ENCODE results near the gene BAD. TPM values are rescaled to one million over a fixed set of nuclear protein-coding genes. Genes with fewer than 3 reads are reported as not detected.

Gene BAD
- polyA plus RNA-seq, 2 of the 4 experiments (the other 2 are of a cell fraction) = 33.7 to 68.4 TPM

GRCh38 chr11:64291262-64291751, 6.8 kb upstream of the BAD start, which contains the start of gene KCNK4:
TSS of gene KCNK4 (plus strand) at chr11:64291302. CDS start at chr11:64293019, 1,717 bp downstream.
- H3K4me2 ChIP-seq = peak within 1 kb of the TSS; percentile 49
- no peaks in the 10 kb centered on the region for H3K9me3 ChIP-seq
- WGBS (ENCODE audit: missing lambda C conversion rate) = 76% methylated on average over 8 of the region's 45 CpGs
- 0 out of 6 replicates have a peak within 1 kb of the TSS, but pooled peaks of 1 of the 2 experiments have one; percentile 30 for H3K27ac ChIP-seq
- no peak for FAIRE-seq
- H3K4me3 ChIP-seq = no peak within 1 kb of the TSS
- POLR2A ChIA-PET = no interaction called here
- peaks cover 8% of the 10 kb centered on the region; the same call in 2 of the 3 replicates for H3K4me1 ChIP-seq
- ATAC-seq = no peak
- no peak for DNase-seq (ENCODE audit: low read depth in 1 of 2, low spot score in 1 of 2)
- no peak for TF ChIP-seq CBX2 (IDR thresholded peaks at IDR 0.05; ENCODE audit: borderline replicate concordance, low read depth)
- TF ChIP-seq, protein P1, sequence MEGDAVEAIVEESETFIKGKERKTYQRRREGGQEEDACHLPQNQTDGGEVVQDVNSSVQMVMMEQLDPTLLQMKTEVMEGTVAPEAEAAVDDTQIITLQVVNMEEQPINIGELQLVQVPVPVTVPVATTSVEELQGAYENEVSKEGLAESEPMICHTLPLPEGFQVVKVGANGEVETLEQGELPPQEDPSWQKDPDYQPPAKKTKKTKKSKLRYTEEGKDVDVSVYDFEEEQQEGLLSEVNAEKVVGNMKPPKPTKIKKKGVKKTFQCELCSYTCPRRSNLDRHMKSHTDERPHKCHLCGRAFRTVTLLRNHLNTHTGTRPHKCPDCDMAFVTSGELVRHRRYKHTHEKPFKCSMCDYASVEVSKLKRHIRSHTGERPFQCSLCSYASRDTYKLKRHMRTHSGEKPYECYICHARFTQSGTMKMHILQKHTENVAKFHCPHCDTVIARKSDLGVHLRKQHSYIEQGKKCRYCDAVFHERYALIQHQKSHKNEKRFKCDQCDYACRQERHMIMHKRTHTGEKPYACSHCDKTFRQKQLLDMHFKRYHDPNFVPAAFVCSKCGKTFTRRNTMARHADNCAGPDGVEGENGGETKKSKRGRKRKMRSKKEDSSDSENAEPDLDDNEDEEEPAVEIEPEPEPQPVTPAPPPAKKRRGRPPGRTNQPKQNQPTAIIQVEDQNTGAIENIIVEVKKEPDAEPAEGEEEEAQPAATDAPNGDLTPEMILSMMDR (IDR thresholded peaks at IDR 0.05) = no peak
- TF ChIP-seq HOXA7 (CRISPR knock-in tag; IDR thresholded peaks at IDR 0.05) = no peak
- TF ChIP-seq POLR2A (IDR thresholded peaks at IDR 0.05; ENCODE audit: low read length) = no peak
- no peak for TF ChIP-seq RARB (CRISPR knock-in tag; IDR thresholded peaks at IDR 0.05)
- no peak for TF ChIP-seq POLR2AphosphoS2 (conservative IDR thresholded peaks at IDR 0.05; ENCODE audit: low read length)
- no peak for TF ChIP-seq HOXB13 (CRISPR knock-in tag; IDR thresholded peaks at IDR 0.05; ENCODE audit: low read depth)
- TF ChIP-seq NPAS2 (CRISPR knock-in tag; IDR thresholded peaks at IDR 0.05; ENCODE audit: borderline replicate concordance) = no peak
- TF ChIP-seq HEYL (CRISPR knock-in tag; IDR thresholded peaks at IDR 0.05) = no peak
- no peak for TF ChIP-seq ZC3H11A (IDR thresholded peaks at IDR 0.05)
- no peak for TF ChIP-seq HES2 (IDR thresholded peaks at IDR 0.05)
- TF ChIP-seq KDM1A (IDR thresholded peaks at IDR 0.05; ENCODE audit: low read depth) = no peak
- no peak for TF ChIP-seq SMC3 (IDR thresholded peaks at IDR 0.05)
- CTCF ChIA-PET = interaction anchor here (2.7 to 20.5 kb wide), 2 partner anchors 12 to 40 kb away, joined by 12 to 448 read pairs; partner anchors contain the start of genes CATSPERZ, ESRRA and PLCB3

GRCh38 chr11:64290352-64291261, 6.1 kb upstream of the BAD start:
- no peak overlapping the region for H3K4me2 ChIP-seq
- no peaks in the 10 kb centered on the region for H3K9me3 ChIP-seq
- whole genome bisulfite sequencing (ENCODE audit: missing lambda C conversion rate) = 74% methylated on average over 9 of the region's 10 CpGs
- FAIRE-seq (no peak), ATAC-seq (no peak), DNase-seq (ENCODE audit: low read depth in 1 of 2, low spot score in 1 of 2) (no peak)
- no peak for TF ChIP-seq ZC3H11A (IDR thresholded peaks at IDR 0.05)
- no peak for TF ChIP-seq TFCP2L1 (CRISPR knock-in tag; IDR thresholded peaks at IDR 0.05)
- TF ChIP-seq, protein P2, sequence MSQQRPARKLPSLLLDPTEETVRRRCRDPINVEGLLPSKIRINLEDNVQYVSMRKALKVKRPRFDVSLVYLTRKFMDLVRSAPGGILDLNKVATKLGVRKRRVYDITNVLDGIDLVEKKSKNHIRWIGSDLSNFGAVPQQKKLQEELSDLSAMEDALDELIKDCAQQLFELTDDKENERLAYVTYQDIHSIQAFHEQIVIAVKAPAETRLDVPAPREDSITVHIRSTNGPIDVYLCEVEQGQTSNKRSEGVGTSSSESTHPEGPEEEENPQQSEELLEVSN (IDR thresholded peaks at IDR 0.05; ENCODE audit: borderline replicate concordance, low read depth) = no peak
- TF ChIP-seq HOXB5 (CRISPR knock-in tag; IDR thresholded peaks at IDR 0.05) = no peak
- no peak for TF ChIP-seq MYC (IDR thresholded peaks at IDR 0.05; ENCODE audit: borderline replicate concordance, low read length)
- no peak for TF ChIP-seq FOSB (CRISPR knock-in tag; IDR thresholded peaks at IDR 0.05)
- no peak for TF ChIP-seq HES2 (IDR thresholded peaks at IDR 0.05)
- no peak for TF ChIP-seq RAD21 (conservative IDR thresholded peaks at IDR 0.05 in 1 of 2, IDR thresholded peaks at IDR 0.05 in 1 of 2)
- no peak for TF ChIP-seq BHLHE40 (IDR thresholded peaks at IDR 0.05; ENCODE audit: low read depth, low read length)
- no peak for TF ChIP-seq MAFK (IDR thresholded peaks at IDR 0.05; ENCODE audit: partially characterized antibody)
- TF ChIP-seq JUNB (IDR thresholded peaks at IDR 0.05) = no peak
- no peak for TF ChIP-seq ZNF302 (CRISPR knock-in tag; IDR thresholded peaks at IDR 0.05)
- POLR2A ChIA-PET = no interaction called here
- no peak overlapping the region for H3K4me3 ChIP-seq
- CTCF ChIA-PET = interaction anchor here (0.7 to 20.5 kb wide), 8 partner anchors 11 to 65 kb away, joined by 3 to 448 read pairs (median 6); partner anchors contain the start of genes CATSPERZ, ESRRA and PLCB3
- no peak overlapping the region for H3K27ac ChIP-seq
- H3K4me1 ChIP-seq = peaks cover 9% of the 10 kb centered on the region; the same call in 1 of the 3 replicates

Measured in A549 (cell line).